HepG2 (cell line): ENCODE measurements around the gene MIDN. TPM values are rescaled to one million over a fixed set of nuclear protein-coding genes. Genes with fewer than 3 reads are reported as not detected.

Experiments used
- BCL3 ChIP-seq: sonication (generic); formaldehyde crosslinking; IDR thresholded peaks from 2 replicates; pipeline ENCODE4 v1.5.1; 2020; ENCODE audit warnings: mild to moderate bottlenecking, missing genetic modification reagents, moderate library complexity
- BORCS8-MEF2B ChIP-seq: sonication (generic); formaldehyde crosslinking; IDR thresholded peaks from 2 replicates; pipeline ENCODE4 v1.8.0; 2022; ENCODE audit warnings: mild to moderate bottlenecking, missing genetic modification reagents
- KAT7 ChIP-seq: IDR thresholded peaks from 2 replicates; pipeline ENCODE4 v1.6.1; 2018; ENCODE audit warnings: borderline replicate concordance, missing compliant biosample characterization
- PATZ1 ChIP-seq: sonication (generic); formaldehyde crosslinking; IDR thresholded peaks from 2 replicates; pipeline ENCODE4 v1.4.0; 2020; ENCODE audit warnings: missing genetic modification reagents
- ZBTB40 ChIP-seq, 2 experiments: fragments of 450-650 bp in 1 of 2; sonication (generic) in 1 of 2; formaldehyde crosslinking in 1 of 2; IDR thresholded peaks; 2 replicates each; pipeline versions ENCODE4 v1.6.1 to v1.8.0; 2016 to 2022; ENCODE audit warnings: antibody characterized with exemption in 1 of 2, mild to moderate bottlenecking in 1 of 2, missing genetic modification reagents in 1 of 2
- ZNF574 ChIP-seq: sonication (generic); formaldehyde crosslinking; IDR thresholded peaks from 2 replicates; pipeline ENCODE4 v1.4.0; 2020; ENCODE audit warnings: missing genetic modification reagents
- ZNF710 ChIP-seq: sonication (generic); formaldehyde crosslinking; IDR thresholded peaks from 2 replicates; pipeline ENCODE4 v1.5.0; 2020; ENCODE audit warnings: mild to moderate bottlenecking, missing genetic modification reagents, borderline replicate concordance
- ZSCAN9 ChIP-seq: IDR thresholded peaks from 2 replicates; pipeline ENCODE4 v1.6.1; 2016; ENCODE audit warnings: borderline replicate concordance
- polyA plus RNA-seq, 8 experiments: library from polyadenylated mRNA; depleted of rRNA in 3 of 8; stranded (reverse) in 7 of 8; unstranded in 1 of 8; fragments of >200 nt; fragmentation: Illumina TruSeq in 4 of 8; extraction: Trizol in 4 of 8; gene quantifications; 2 replicates each; pipeline versions ENCODE4 v1.2.1 to v1.2.3, GENCODE V29; 2011 to 2016; ENCODE audit warnings: low read depth in 4 of 8, missing spikeins in 1 of 8, mixed read lengths in 1 of 8; ENCODE audit not compliant: insufficient read depth in 1 of 8
- total RNA-seq, 5 experiments: library from RNA; depleted of rRNA; stranded (reverse); fragments of >200 nt; fragmentation: Illumina TruSeq; extraction: Trizol; gene quantifications; 2 replicates each; pipeline ENCODE4 v1.2.3, GENCODE V29; 2016; ENCODE audit warnings: low read depth in 1 of 5

Gene MIDN
- total and polyA plus RNA-seq, 2 of the 13 experiments (the other 11 are each of a cell fraction or from before 2014, with no cell fraction given) = 8.4 to 18.0 TPM

- TF ChIP-seq BORCS8-MEF2B (CRISPR knock-in tag) (0 out of 2 replicates have a peak, but pooled peaks have one; percentile 43), KAT7 (no peak), BCL3 (CRISPR knock-in tag) (no peak), ZNF710 (CRISPR knock-in tag) (no peak), ZNF574 (CRISPR knock-in tag) (0 out of 2 replicates have a peak, but pooled peaks have one; percentile 23), ZBTB40 (IDR thresholded peaks at IDR 0.05) (no peak), ZBTB40 (CRISPR knock-in tag; IDR thresholded peaks at IDR 0.05) (no peak), ZSCAN9 (no peak), PATZ1 (CRISPR knock-in tag) (peak; percentile 72)
These were observed 27.1 kb upstream of the MIDN start (continued) for GRCh38 chr19:1220976-1221903.
